GM10266 (cell line): Measurements from ENCODE around the gene TBC1D4.

Experiments used
- DNase-seq: peaks from one replicate; pipeline ENCODE4 v3.0.0; 2012; ENCODE audit errors: extremely low spot score
- CTCF ChIP-seq: IDR thresholded peaks from 2 replicates; pipeline ENCODE4 v1.5.1; 2012; ENCODE audit warnings: mild to moderate bottlenecking, low read depth; ENCODE audit not compliant: control insufficient read depth, insufficient read depth; ENCODE audit errors: missing control alignments

The TBC1D4 gene

GRCh38 chr13:75324413-75324940, 157.5 kb downstream of the TBC1D4 start:
- DNase-seq = no peak
- no peak for TF ChIP-seq CTCF

GRCh38 chr13:75321084-75321483, 160.9 kb downstream of the TBC1D4 start:
- TF ChIP-seq CTCF = no peak

DNA sequence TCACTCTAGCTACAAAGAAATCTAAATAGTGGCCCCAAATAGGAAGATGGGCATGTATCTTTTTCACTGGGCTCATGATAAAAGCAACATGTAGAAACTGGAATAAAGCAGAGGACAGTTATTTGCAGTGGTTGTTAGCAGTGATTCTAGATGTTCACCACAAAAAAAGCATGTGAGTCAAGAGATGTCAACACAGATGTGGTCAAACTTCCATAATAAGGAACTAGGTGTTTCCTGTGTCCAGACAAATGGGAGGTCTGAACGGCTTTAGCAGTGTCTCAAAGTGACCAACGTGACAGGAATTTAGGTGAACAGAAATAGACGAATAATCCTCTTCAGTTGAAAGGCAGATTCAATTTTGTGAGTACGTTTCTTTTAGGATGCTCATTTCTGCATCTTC, 162.7 kb downstream of the TBC1D4 start:
- no peak for DNase-seq
- TF ChIP-seq CTCF = no peak

More at GRCh38 chr13:75321084-75321483, 160.9 kb downstream of the TBC1D4 start:
- no peak for DNase-seq

DNA sequence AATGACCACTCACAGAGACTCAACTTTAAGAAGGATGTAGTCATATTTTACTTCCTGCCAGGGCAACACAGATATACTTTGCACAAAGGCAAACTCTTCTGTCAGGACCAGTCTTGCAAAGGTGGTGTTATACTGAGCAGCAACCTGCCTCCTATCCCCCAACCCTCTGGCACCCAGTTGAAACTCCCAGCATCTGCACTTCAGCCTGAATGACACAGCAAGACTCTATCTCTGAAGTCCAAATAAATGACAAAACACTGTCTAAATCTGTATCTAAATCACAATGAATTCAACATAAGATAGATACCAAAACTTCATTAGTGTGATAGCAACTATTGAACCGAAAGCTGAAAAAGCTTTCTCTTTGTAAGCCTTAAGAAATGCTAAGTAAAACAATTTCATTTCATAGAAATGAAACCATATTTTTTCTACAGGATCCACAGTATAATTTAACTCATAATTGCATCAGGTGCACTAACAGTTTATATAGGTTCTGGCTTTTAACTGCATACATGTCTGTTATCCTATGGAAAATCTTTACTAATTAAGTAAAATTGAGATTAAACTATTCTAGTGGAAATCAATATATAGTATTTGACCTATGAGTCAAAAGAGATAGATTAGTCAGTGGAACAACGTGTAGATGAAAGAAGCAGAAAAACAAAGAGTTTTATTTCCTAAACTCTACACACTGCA, 163.7 kb downstream of the TBC1D4 start:
- DNase-seq = no peak
- no peak for TF ChIP-seq CTCF

DNA sequence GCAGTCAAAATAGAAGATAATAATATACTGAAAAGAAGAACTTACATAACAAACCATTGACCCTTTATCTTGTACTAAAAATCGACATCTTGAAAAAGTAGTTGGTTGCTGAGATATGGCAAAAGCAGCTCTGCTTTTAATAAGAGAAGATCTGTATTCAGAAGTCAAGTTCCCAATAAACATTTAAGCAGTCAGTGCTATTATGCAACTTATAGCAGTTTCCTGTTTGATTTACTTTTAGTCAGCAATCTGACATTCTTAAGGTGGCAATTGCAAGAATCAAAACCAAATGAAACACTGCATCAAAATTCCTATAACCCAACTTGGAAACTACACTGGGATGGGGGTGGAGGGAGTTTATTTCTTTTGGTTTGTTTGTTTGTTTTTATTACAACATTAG, 165.5 kb downstream of the TBC1D4 start:
- no peak for DNase-seq
- TF ChIP-seq CTCF = no peak

DNA sequence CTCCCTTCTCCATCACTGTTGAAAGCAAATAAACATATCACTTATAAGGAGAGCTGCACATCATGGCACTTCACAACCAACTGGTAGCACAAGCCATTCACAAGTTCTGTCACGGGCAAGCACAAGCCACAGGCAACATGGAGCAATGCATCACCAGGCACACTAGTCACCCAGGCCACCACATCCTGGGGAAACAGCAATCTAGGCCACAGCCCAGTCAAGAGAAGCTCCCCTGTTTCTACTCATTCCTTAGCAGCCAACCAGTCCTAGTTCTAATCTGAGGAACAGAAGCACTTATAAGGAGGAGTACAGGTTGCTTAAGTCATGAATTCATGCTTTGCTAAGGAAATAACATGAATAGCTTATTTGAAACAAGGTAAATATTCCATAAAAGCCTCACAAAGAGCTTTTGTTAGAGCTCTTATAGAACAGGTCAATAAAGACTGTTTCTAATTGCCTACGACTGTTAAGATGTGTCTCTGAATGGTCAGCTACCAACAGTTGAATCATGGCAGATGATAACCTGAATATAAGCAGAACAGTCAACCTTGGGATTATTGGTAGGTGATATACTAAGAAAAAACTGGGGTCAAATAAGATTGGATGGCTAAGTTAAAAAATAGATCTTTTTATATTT, 169.0 kb downstream of the TBC1D4 start:
- no peak for DNase-seq
- no peak for TF ChIP-seq CTCF

DNA sequence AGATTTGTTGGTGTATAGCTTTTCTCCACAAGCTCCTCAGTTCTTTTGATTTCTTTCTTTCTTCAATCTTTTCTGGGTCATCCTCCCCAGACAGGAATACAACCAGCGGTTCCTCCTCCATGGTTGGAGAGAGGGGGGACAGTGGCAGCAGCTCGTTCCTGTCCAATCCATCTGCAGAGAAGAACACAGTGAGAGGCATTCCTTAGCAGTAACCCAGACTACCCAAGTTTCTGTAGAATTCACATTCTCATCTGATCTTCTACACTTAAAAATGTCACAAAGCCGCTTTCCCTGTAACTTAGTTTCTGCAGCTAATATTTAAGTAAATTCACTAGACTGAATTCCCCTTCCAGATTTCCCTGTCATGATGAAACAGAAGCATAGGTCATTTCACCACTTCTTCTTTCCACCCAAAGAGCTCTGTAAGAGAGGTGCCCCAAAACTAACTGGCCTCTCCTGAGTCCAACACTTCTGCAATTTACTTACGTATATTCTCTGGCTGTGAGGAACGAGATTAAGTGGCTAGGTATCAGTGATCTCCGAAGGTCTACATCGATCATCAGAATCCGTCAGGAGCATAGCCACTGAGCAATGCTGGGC, 171.9 kb downstream of the TBC1D4 start:
- no peak for TF ChIP-seq CTCF
- DNase-seq = peak; percentile 8
